CD14-positive monocyte (primary cell): ENCODE data around the gene RETSAT. TPM values are rescaled to one million over a fixed set of nuclear protein-coding genes. Genes with fewer than 3 reads are reported as not detected.

Experiments used
- DNase-seq, 3 donors: peaks; one replicate each; pipeline ENCODE4 v3.0.0-alpha.2; 2011 to 2022
- H2AFZ ChIP-seq: 2 replicates; pipeline ENCODE4 v1.6.0; 2012; ENCODE audit warnings: mild to moderate bottlenecking, low read depth, low read length, inconsistent platforms; ENCODE audit not compliant: insufficient read depth, poor library complexity, severe bottlenecking
- H3K27ac ChIP-seq, 2 donors: 1 replicate in 1 of 2; 2 replicates in 1 of 2; pipeline ENCODE4 v1.5.1; 2012 to 2013; ENCODE audit warnings: low read length in 2 of 2, control low read depth in 1 of 2, inconsistent platforms in 1 of 2, low read depth in 1 of 2, mild to moderate bottlenecking in 1 of 2
- H3K27me3 ChIP-seq, 2 donors: one replicate each; pipeline versions ENCODE4 v1.6.0 to v1.6.1; 2011 to 2013; ENCODE audit warnings: low read length in 2 of 2; ENCODE audit not compliant: control insufficient read depth in 2 of 2, insufficient read depth in 2 of 2
- H3K36me3 ChIP-seq, 2 donors: replicated peaks in 1 of 2; 1 replicate in 1 of 2; 2 replicates in 1 of 2; pipeline versions ENCODE4 v1.5.1 to v1.6.1; 2012 to 2013; ENCODE audit warnings: low read length in 2 of 2, control low read depth in 1 of 2, inconsistent platforms in 1 of 2, mild to moderate bottlenecking in 1 of 2; ENCODE audit not compliant: insufficient read depth in 2 of 2, control insufficient read depth in 1 of 2
- H3K4me1 ChIP-seq, 2 donors: 1 replicate in 1 of 2; 2 replicates in 1 of 2; pipeline versions ENCODE4 v1.5.1 to v1.6.1; 2012 to 2013; ENCODE audit warnings: low read length in 2 of 2, control low read depth in 1 of 2, inconsistent platforms in 1 of 2, mild to moderate bottlenecking in 1 of 2, moderate library complexity in 1 of 2; ENCODE audit not compliant: insufficient read depth in 2 of 2, control insufficient read depth in 1 of 2
- H3K4me2 ChIP-seq: replicated peaks from 2 replicates; pipeline ENCODE3; 2012; ENCODE audit warnings: low read length, moderate library complexity, mild to moderate bottlenecking; ENCODE audit not compliant: poor library complexity, severe bottlenecking; ENCODE audit errors: extremely low read depth
- H3K4me3 ChIP-seq, 3 experiments: fragments of 200-600 bp in 1 of 3; sonication (generic) in 1 of 3; replicated peaks in 1 of 3; 1 replicate in 2 of 3; 2 replicates in 1 of 3; pipeline ENCODE4 v1.5.1; 2011 to 2013; ENCODE audit warnings: low read length in 3 of 3, mild to moderate bottlenecking in 3 of 3, control low read depth in 2 of 3, low read depth in 2 of 3, inconsistent platforms in 1 of 3, moderate library complexity in 1 of 3
- H3K79me2 ChIP-seq: 2 replicates; pipeline ENCODE4 v1.6.0; 2012; ENCODE audit warnings: mild to moderate bottlenecking, control low read depth, inconsistent platforms, low read length, moderate library complexity; ENCODE audit not compliant: insufficient read depth
- H3K9ac ChIP-seq: 2 replicates; pipeline ENCODE4 v1.6.0; 2017; ENCODE audit warnings: low read length, mild to moderate bottlenecking; ENCODE audit not compliant: insufficient read depth, poor library complexity, severe bottlenecking
- H3K9me3 ChIP-seq, 2 donors: replicated peaks in 1 of 2; 1 replicate in 1 of 2; 2 replicates in 1 of 2; pipeline versions ENCODE4 v1.5.1 to v1.6.1; 2012 to 2013; ENCODE audit warnings: low read length in 2 of 2, control low read depth in 1 of 2; ENCODE audit not compliant: control insufficient read depth in 1 of 2, insufficient read depth in 1 of 2
- H4K20me1 ChIP-seq: 2 replicates; pipeline ENCODE4 v1.6.0; 2012; ENCODE audit warnings: mild to moderate bottlenecking, low read length, control low read depth, moderate library complexity; ENCODE audit not compliant: insufficient read depth
- H3K27ac Mint-ChIP-seq, 7 donors: one replicate each; pipeline ENCODE4 v1.8.0; 2020; ENCODE audit warnings: mild to moderate bottlenecking in 7 of 7, mixed read lengths in 7 of 7, moderate library complexity in 6 of 7, inconsistent platforms in 2 of 7
- H3K27me3 Mint-ChIP-seq, 3 donors: one replicate each; pipeline ENCODE4 v1.8.0; 2021 to 2022; ENCODE audit warnings: low read depth in 3 of 3, mild to moderate bottlenecking in 3 of 3, mixed read lengths in 3 of 3, moderate library complexity in 3 of 3, inconsistent platforms in 1 of 3
- H3K36me3 Mint-ChIP-seq, 2 donors: one replicate each; pipeline ENCODE4 v1.8.0; 2020; ENCODE audit warnings: mixed read lengths in 2 of 2, inconsistent platforms in 1 of 2, mild to moderate bottlenecking in 1 of 2
- H3K4me1 Mint-ChIP-seq: one replicate; pipeline ENCODE4 v1.8.0; 2020; ENCODE audit warnings: mild to moderate bottlenecking, mixed read lengths
- H3K4me3 Mint-ChIP-seq, 2 donors: one replicate each; pipeline ENCODE4 v1.8.0; 2020; ENCODE audit warnings: mild to moderate bottlenecking in 2 of 2, mixed read lengths in 2 of 2, moderate library complexity in 1 of 2
- H3K9me3 Mint-ChIP-seq, 7 donors: one replicate each; pipeline ENCODE4 v1.8.0; 2020 to 2022; ENCODE audit warnings: mixed read lengths in 7 of 7, mild to moderate bottlenecking in 6 of 7, moderate library complexity in 6 of 7, inconsistent platforms in 2 of 7
- CTCF ChIP-seq: fragments of 200-600 bp; IDR thresholded peaks from one replicate; pipeline ENCODE4 v1.8.0; 2022; ENCODE audit warnings: antibody characterized with exemption, mild to moderate bottlenecking
- WGBS: methylation state at CpG from one replicate; pipeline ENCODE4 v1.1.5; 2013; ENCODE audit warnings: missing lambda C conversion rate; ENCODE audit not compliant: insufficient coverage; 5-methylcytosine and 5-hydroxymethylcytosine counted together
- intact Hi-C, 2 donors: fragments of 100-400 bp; cut with micrococcal nuclease; formaldehyde crosslinking; loops; one replicate each; pipeline versions ENCODE4 v1.15.0 to v1.15.1; 2023
- polyA plus RNA-seq, 3 donors: library from polyadenylated mRNA; depleted of rRNA in 1 of 3; unstranded in 2 of 3; stranded (reverse) in 1 of 3; fragments of 300-500 nt in 2 of 3; fragments of >200 nt in 1 of 3; fragmentation: Illumina TruSeq in 2 of 3; gene quantifications; 1 replicate in 2 of 3; 2 replicates in 1 of 3; pipeline ENCODE4 v1.2.3, GENCODE V29; 2012 to 2021

The RETSAT gene
- polyA plus RNA-seq, 3 donors = 12.4 to 15.8 (median 15.0) TPM

- 47% methylated on average over 10 of the region's 16 CpGs for WGBS
- Mint-ChIP-seq H3K36me3 (peaks cover 50 to 54% of the 10 kb centered on the region in 2 donors), H3K27ac (peak overlapping the region; percentile 93 to 100 (median 97)), H3K27me3 (peaks cover 0 to 4% (median 0%) of the 10 kb centered on the region in 3 donors), H3K4me1 (peaks cover 33% of the 10 kb centered on the region), H3K9me3 (no peaks in the 10 kb centered on the region), H3K4me3 (peak overlapping the region; percentile 95 to 100)
- peaks cover 39 to 61% of the 10 kb centered on the region in 2 donors for H3K36me3 ChIP-seq
- peak in 2 of 3 donors; percentile 1 to 13 for DNase-seq
- no peak for TF ChIP-seq CTCF
- no peaks in the 10 kb centered on the region for H3K27me3 ChIP-seq
- intact Hi-C loops = loop anchor here in 1 of 2 donors (2.0 kb wide), 1 partner anchor 27 kb away; the partner anchor contains the start of gene TGOLN2
- peak overlapping the region; percentile 91 for H2AFZ ChIP-seq
- peak overlapping the region; percentile 84 for H3K4me2 ChIP-seq
- H4K20me1 ChIP-seq = no peaks in the 10 kb centered on the region
- H3K27ac ChIP-seq = peak overlapping the region; percentile 67 to 91
- H3K4me3 ChIP-seq = peak overlapping the region; percentile 78 to 93 (median 88)
- H3K9ac ChIP-seq = peak overlapping the region; percentile 86
- H3K9me3 ChIP-seq = no peaks in the 10 kb centered on the region
- H3K4me1 ChIP-seq = peaks cover 14 to 22% of the 10 kb centered on the region in 2 donors
- H3K79me2 ChIP-seq = peaks cover 46% of the 10 kb centered on the region
Observed at GRCh38 chr2:85353876-85354285, 447 bp downstream of the RETSAT start.

GRCh38 chr2:85347599-85347998, 6.7 kb downstream of the RETSAT start:
- peaks cover 65 to 83% of the 10 kb centered on the region in 2 donors for H3K36me3 ChIP-seq

More at GRCh38 chr2:85347599-85347998, 6.7 kb downstream of the RETSAT start:
- Mint-ChIP-seq H3K4me3 (no peak overlapping the region), H3K27ac (peak overlapping the region in 2 of 7 donors; percentile 34 to 53), H3K4me1 (no peaks in the 10 kb centered on the region), H3K27me3 (peaks cover 0 to 2% (median 0%) of the 10 kb centered on the region in 3 donors), H3K36me3 (peaks cover 70 to 85% of the 10 kb centered on the region in 2 donors), H3K9me3 (no peaks in the 10 kb centered on the region)
- H2AFZ ChIP-seq = no peak overlapping the region
- no peak overlapping the region for H3K27ac ChIP-seq
- H3K4me3 ChIP-seq = no peak overlapping the region
- peaks cover 1% of the 10 kb centered on the region for H3K79me2 ChIP-seq
- no peaks in the 10 kb centered on the region for H3K27me3 ChIP-seq
- no peaks in the 10 kb centered on the region for H3K9me3 ChIP-seq
- no peak overlapping the region for H3K9ac ChIP-seq
- peaks cover 3% of the 10 kb centered on the region for H4K20me1 ChIP-seq
- intact Hi-C loops = no loop called here
- WGBS = 100% methylated on average over 3 of the region's 3 CpGs
- TF ChIP-seq CTCF = no peak
- no peaks in the 10 kb centered on the region for H3K4me1 ChIP-seq
- no peak overlapping the region for H3K4me2 ChIP-seq
- no peak for DNase-seq
